GM19193 (cell line): Measurements from ENCODE around the gene PFDN6.

Source experiments
- POLR2A ChIP-seq: IDR thresholded peaks from 4 replicates; pipeline ENCODE4 v1.6.1; 2011; ENCODE audit not compliant: insufficient read depth, insufficient read length; ENCODE audit errors: extremely low read depth

The PFDN6 gene

GRCh38 chr6:33272275-33273128 is 16.9 kb upstream of the PFDN6 start:
- TF ChIP-seq POLR2A = no peak

GRCh38 chr6:33273129-33273923 is 16.1 kb upstream of the PFDN6 start:
- no peak for TF ChIP-seq POLR2A

GRCh38 chr6:33273924-33274902 is 15.2 kb upstream of the PFDN6 start:
- peak; percentile 38 for TF ChIP-seq POLR2A

- TF ChIP-seq POLR2A = no peak
Measured at GRCh38 chr6:33276581-33276863, 12.9 kb upstream of the PFDN6 start.

DNA sequence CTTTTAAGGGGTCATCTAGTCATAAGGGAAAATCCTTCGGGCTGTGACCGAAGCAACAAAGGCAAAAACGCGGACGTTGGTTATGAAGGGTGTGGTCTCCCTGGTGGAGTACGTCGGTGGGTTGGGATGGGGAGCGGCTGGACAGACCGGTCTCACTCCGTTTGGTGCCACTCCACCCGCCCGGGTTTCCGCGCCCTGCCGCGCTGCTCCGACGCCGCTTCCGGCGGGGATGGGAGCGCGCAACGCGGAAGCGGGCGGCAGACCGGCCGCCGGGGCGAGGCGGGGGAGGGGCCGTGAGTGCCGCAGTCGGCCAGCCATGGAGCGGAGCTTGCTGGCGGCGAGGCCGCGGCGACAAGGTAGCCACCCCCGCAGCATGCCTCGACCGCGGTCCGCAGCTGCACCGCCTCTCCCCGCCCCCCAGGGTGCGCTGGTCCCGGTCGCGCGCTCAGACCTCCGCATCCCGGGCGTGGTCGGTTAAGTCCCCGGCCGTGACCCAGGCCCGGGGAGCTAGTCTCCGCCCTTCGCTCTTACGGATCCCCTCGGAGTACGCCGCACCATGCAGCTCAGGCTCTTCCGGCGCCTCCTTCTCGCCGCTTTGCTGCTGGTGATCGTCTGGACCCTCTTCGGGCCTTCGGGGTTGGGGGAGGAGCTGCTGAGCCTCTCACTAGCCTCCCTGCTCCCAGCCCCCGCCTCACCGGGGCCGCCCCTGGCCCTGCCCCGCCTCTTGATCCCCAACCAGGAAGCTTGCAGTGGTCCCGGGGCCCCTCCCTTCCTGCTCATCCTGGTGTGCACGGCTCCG is 12.3 kb upstream of the PFDN6 start, which contains the start of gene B3GALT4:
Gene B3GALT4, plus strand, starts transcription at position 260 of the 799 bp plus-strand sequence. Its CDS starts 297 bp downstream, at position 557.
- TF ChIP-seq POLR2A = peak; percentile 80

DNA sequence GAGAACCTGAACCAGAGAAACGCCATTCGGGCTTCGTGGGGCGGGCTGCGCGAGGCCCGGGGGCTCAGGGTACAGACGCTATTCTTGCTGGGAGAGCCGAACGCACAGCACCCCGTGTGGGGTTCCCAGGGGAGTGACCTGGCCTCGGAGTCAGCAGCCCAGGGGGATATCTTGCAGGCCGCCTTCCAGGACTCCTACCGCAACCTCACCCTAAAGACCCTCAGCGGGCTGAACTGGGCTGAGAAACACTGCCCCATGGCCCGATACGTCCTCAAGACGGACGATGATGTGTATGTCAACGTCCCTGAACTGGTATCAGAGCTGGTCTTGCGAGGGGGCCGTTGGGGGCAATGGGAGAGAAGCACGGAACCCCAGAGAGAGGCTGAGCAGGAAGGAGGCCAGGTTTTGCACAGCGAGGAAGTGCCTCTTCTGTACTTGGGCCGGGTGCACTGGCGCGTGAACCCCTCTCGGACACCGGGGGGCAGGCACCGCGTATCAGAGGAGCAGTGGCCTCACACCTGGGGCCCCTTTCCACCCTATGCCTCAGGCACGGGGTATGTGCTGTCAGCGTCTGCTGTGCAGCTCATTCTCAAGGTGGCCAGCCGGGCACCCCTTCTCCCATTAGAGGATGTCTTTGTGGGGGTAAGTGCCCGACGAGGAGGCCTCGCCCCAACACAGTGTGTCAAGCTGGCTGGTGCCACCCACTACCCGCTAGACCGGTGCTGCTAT is 11.6 kb upstream of the PFDN6 start:
- no peak for TF ChIP-seq POLR2A

- TF ChIP-seq POLR2A = no peak
Measured at GRCh38 chr6:33278392-33278741, 11.0 kb upstream of the PFDN6 start.

- no peak for TF ChIP-seq POLR2A
Measured at GRCh38 chr6:33278810-33279209, 10.6 kb upstream of the PFDN6 start.

- no peak for TF ChIP-seq POLR2A
Measured at GRCh38 chr6:33279257-33279695, 10.1 kb upstream of the PFDN6 start.

DNA sequence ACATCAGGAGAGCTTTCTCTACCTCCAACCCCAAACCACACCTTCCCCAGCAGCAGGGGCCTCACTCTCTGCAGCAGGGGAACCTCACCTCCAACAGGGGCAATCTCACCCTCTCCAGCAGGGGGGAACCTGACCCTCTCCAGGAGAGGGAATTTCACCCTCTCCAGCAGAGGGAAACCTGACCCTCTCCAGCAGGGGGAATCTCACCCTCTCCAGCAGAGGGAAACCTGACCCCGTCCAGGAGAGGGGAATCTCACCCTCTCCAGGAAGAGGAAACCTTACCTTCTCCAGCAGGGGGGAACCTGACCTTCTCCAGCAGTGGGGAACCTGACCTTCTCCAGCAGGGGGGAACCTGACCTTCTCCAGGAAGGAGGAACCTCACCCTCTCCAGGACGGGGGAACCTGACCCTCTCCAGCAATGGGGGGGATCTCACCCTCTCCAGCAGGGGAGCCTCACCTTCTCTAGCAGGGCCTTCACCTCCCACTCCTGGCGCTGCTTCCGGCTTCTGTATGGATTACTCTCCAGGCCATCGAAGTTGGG is 9.4 kb upstream of the PFDN6 start:
- no peak for TF ChIP-seq POLR2A

DNA sequence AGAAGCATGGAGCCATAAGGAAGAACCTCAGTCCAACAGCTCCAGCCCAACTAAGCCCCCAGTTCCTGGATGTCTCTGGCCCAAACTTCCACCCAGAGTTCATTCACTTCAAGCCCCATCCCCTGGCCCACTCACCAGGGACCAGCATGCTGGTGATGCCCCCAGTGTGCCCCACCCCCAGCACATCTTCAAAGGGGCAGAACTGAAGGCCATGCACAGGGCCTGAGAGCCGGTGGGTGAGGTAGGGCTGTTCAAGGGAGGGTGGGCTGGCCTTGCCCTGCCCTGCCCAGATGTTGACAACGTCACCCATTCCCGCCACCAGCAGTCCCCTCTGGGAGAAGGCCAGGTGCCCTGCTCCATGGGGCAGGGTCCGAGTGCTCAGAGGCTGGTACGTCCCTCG is 8.9 kb upstream of the PFDN6 start:
- no peak for TF ChIP-seq POLR2A

- no peak for TF ChIP-seq POLR2A
Measured at GRCh38 chr6:33286946-33287914, 2.2 kb upstream of the PFDN6 start.
